ENCODE results near the gene GRAMD2B.

GRAMD2B gene

DNA sequence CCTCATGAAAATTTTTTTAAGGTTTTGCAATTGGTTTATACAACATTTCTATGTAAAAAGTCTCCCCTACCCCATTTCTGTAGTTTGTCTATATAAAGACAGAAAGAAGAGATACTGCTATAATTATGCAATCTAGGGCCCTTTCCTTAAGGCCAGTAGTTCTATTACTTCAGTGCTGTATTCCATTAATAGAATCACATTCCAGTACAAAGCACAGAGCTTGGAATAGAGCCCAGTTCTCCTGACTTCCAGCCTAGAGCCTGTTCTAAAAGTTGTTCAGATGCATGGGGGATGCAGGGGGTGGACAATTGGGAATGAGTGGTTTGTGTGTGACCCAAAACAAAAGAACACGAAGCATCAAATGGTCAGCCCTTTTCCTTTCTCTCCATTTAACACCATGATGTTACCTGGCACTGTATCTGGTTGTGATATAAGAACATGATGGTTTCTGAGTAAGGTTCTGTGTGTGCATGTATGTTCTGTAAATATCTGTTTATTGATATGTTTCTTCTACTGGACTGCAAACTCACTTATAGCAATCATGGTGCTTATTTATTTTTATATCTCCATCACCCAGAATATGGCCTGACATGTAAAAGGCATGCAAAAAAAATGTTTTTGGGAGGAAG, 8.2 kb upstream of the GRAMD2B start:
- no peak overlapping the region for H3K27ac ChIP-seq (ENCODE audit: low read length)
- no peaks in the 10 kb centered on the region for H3K4me1 ChIP-seq (ENCODE audit: control insufficient read depth, low read depth, low read length)
- H3K4me3 ChIP-seq (ENCODE audit: low read length) = no peak overlapping the region

GRCh38 chr5:126415789-126416188, 7.4 kb upstream of the GRAMD2B start:
- Histone ChIP-seq H3K9me3 (ENCODE audit: control insufficient read depth, low read depth, low read length) (no peaks in the 10 kb centered on the region), H3K9ac (ENCODE audit: low read length) (no peak overlapping the region)

More for the DNA sequence above, 8.2 kb upstream of the GRAMD2B start:
- H3K9ac ChIP-seq (ENCODE audit: low read length) = no peak overlapping the region
- H3K36me3 ChIP-seq (ENCODE audit: control insufficient read depth, low read depth, low read length) = no peaks in the 10 kb centered on the region
- H3K27me3 ChIP-seq (ENCODE audit: control insufficient read depth, insufficient read depth, low read length) = no peaks in the 10 kb centered on the region
- H3K9me3 ChIP-seq (ENCODE audit: control insufficient read depth, low read depth, low read length) = no peaks in the 10 kb centered on the region

DNA sequence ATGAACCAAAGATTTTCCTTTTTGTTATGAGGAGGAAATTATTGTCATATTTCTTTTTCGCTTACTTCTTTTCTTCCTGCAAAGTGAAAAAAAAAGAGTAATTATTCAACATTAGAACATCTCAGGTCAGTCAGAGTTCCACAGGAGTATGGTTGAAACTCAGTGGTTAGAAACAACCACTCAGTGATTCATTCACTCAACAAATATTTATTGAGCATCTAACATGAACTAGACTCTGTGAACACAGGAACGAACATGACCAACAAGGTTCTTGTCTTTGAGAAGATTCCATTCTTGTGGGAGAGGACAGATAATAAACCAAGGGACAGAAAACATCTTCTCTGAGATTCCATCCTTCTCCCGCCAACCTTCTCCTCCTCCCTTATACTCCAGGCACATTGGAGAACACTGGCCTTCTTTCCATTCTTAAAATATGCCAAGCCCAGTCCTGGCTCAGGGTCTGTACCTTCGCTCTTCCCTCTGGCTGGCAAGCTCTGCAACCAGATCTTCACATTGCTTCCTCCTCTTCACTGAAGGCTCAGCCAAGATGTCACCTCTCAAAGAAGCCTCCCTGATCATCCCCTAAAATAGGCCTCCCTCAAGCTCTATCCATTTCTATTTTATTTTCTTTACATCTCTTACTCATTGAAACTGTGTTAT, 6.8 kb upstream of the GRAMD2B start:
- Histone ChIP-seq H3K9me3 (ENCODE audit: control insufficient read depth, low read depth, low read length) (no peaks in the 10 kb centered on the region), H3K36me3 (ENCODE audit: control insufficient read depth, low read depth, low read length) (no peaks in the 10 kb centered on the region), H3K27ac (ENCODE audit: low read length) (no peak overlapping the region), H3K9ac (ENCODE audit: low read length) (no peak overlapping the region), H3K4me3 (ENCODE audit: low read length) (no peak overlapping the region), H3K4me1 (ENCODE audit: control insufficient read depth, low read depth, low read length) (no peaks in the 10 kb centered on the region), H3K27me3 (ENCODE audit: control insufficient read depth, insufficient read depth, low read length) (no peaks in the 10 kb centered on the region)

More at GRCh38 chr5:126415789-126416188, 7.4 kb upstream of the GRAMD2B start:
- Histone ChIP-seq H3K4me1 (ENCODE audit: control insufficient read depth, low read depth, low read length) (no peaks in the 10 kb centered on the region), H3K27ac (ENCODE audit: low read length) (no peak overlapping the region), H3K4me3 (ENCODE audit: low read length) (no peak overlapping the region), H3K36me3 (ENCODE audit: control insufficient read depth, low read depth, low read length) (no peaks in the 10 kb centered on the region), H3K27me3 (ENCODE audit: control insufficient read depth, insufficient read depth, low read length) (no peaks in the 10 kb centered on the region)

DNA sequence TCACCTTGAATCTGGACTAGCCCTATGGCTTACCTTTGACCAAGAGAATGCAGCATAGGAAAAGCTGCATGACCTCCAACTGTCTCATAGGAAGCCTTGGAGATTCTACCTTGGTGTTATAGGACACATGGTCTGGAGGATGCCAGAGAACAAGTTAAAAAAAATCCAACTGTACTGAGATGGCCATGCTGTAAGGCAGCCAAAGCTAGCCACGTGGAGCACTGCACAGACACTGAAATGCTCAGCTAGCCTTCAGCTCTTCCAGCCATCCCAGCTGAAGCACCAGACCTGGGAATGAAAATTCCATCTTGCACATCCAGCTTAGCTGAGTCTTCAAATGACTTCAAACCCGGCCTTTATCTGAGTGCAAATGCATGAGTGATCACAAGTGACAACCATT, 6.0 kb upstream of the GRAMD2B start:
- Histone ChIP-seq H3K27ac (ENCODE audit: low read length) (no peak overlapping the region), H3K9ac (ENCODE audit: low read length) (no peak overlapping the region), H3K4me3 (ENCODE audit: low read length) (no peak overlapping the region), H3K36me3 (ENCODE audit: control insufficient read depth, low read depth, low read length) (no peaks in the 10 kb centered on the region), H3K27me3 (ENCODE audit: control insufficient read depth, insufficient read depth, low read length) (no peaks in the 10 kb centered on the region), H3K4me1 (ENCODE audit: control insufficient read depth, low read depth, low read length) (no peaks in the 10 kb centered on the region), H3K9me3 (ENCODE audit: control insufficient read depth, low read depth, low read length) (no peaks in the 10 kb centered on the region)

DNA sequence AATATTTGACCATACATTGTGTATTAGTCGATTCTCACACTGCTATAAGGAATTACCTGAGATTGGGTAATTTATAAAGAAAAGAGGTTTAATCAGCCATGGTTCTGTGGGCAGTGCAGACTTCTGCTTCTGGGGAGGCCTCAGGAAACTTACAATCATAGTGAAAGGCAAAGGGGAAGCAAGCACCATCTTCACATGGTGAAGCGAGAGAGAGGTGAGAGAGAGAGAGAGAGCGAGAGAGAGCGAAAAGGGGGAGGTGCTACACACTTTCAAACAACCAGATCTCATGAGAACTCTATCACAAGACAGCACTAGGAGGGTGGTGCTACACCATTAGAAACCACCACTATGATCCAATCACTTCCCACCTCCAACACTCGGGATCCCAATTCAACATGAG, 4.1 kb upstream of the GRAMD2B start:
- no peaks in the 10 kb centered on the region for H3K9me3 ChIP-seq (ENCODE audit: control insufficient read depth, low read depth, low read length)
- no peak overlapping the region for H3K4me3 ChIP-seq (ENCODE audit: low read length)
- H3K27me3 ChIP-seq (ENCODE audit: control insufficient read depth, insufficient read depth, low read length) = no peaks in the 10 kb centered on the region
- H3K9ac ChIP-seq (ENCODE audit: low read length) = no peak overlapping the region
- H3K36me3 ChIP-seq (ENCODE audit: control insufficient read depth, low read depth, low read length) = no peaks in the 10 kb centered on the region
- H3K4me1 ChIP-seq (ENCODE audit: control insufficient read depth, low read depth, low read length) = peaks cover 6% of the 10 kb centered on the region
- no peak overlapping the region for H3K27ac ChIP-seq (ENCODE audit: low read length)

DNA sequence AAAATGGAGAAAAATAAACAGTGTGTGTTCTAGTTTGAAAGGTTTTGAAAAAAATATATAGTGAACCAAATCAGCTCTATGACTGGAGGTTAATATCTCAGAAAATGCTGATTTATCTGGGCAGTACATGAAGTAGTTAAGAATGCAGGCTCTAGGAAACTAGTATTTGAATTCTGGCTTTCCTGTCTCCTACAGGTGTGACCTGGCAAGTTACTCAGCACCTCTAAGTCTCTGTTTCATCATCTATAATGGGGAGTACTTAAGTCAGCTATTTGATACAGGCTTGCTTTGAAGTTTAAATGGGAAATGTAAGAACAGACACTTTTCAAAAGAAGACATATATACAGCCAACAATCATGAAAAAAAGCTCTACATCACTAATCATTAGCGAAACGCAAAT, 5.2 kb downstream of the GRAMD2B start:
- H3K27me3 ChIP-seq (ENCODE audit: control insufficient read depth, insufficient read depth, low read length) = no peaks in the 10 kb centered on the region
- H3K4me3 ChIP-seq (ENCODE audit: low read length) = no peak overlapping the region
- H3K4me1 ChIP-seq (ENCODE audit: control insufficient read depth, low read depth, low read length) = peaks cover 5% of the 10 kb centered on the region
- H3K9ac ChIP-seq (ENCODE audit: low read length) = no peak overlapping the region
- H3K36me3 ChIP-seq (ENCODE audit: control insufficient read depth, low read depth, low read length) = peaks cover 3% of the 10 kb centered on the region
- H3K27ac ChIP-seq (ENCODE audit: low read length) = no peak overlapping the region
- H3K9me3 ChIP-seq (ENCODE audit: control insufficient read depth, low read depth, low read length) = no peaks in the 10 kb centered on the region

DNA sequence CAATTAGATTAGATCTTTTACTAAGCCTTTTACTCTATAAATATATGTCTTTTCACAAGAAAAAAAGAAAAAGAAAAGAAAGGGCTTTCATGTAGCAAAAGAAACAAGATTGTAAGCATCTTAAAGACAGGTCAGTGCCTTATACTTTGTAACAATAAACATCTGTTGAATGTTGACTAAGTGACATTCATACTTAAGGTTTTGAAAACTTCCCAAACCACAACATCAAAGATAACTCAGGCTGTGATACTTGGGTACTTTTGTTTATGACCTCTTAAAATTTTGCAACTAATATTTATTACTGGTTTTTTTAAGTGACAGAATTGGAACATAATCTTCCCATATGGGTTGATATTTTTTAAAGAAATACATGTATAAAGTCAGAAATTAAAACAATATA, 7.4 kb downstream of the GRAMD2B start:
- Histone ChIP-seq H3K27ac (ENCODE audit: low read length) (no peak overlapping the region), H3K9me3 (ENCODE audit: control insufficient read depth, low read depth, low read length) (no peaks in the 10 kb centered on the region), H3K9ac (ENCODE audit: low read length) (no peak overlapping the region), H3K36me3 (ENCODE audit: control insufficient read depth, low read depth, low read length) (peaks cover 3% of the 10 kb centered on the region), H3K27me3 (ENCODE audit: control insufficient read depth, insufficient read depth, low read length) (no peaks in the 10 kb centered on the region), H3K4me3 (ENCODE audit: low read length) (no peak overlapping the region), H3K4me1 (ENCODE audit: control insufficient read depth, low read depth, low read length) (no peaks in the 10 kb centered on the region)

- Histone ChIP-seq H3K4me1 (ENCODE audit: control insufficient read depth, low read depth, low read length) (no peaks in the 10 kb centered on the region), H3K27me3 (ENCODE audit: control insufficient read depth, insufficient read depth, low read length) (no peaks in the 10 kb centered on the region), H3K27ac (ENCODE audit: low read length) (no peak overlapping the region), H3K9ac (ENCODE audit: low read length) (no peak overlapping the region), H3K4me3 (ENCODE audit: low read length) (no peak overlapping the region), H3K9me3 (ENCODE audit: control insufficient read depth, low read depth, low read length) (no peaks in the 10 kb centered on the region), H3K36me3 (ENCODE audit: control insufficient read depth, low read depth, low read length) (peaks cover 1% of the 10 kb centered on the region)
These were observed 10.5 kb downstream of the GRAMD2B start for GRCh38 chr5:126433701-126434100.

DNA sequence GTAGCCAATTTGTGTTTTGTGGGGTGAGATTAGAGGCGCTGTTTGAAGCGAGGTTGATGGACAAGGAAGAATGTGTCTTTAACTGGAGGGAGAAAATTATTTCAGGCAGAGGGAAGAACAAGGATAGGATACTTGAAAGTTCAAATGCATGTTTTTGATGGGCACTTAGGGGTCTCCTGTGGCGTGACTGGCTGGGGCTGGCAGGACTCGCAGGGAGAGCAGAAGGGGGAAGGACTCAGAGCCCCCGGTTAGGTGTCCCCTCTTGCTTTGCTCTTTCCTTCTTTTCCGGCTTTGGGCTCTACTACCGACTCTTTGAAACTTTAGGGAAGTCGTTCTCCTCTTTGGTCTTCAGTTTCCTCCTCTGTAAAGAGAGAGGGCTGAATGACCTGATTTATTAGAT, 12.1 kb downstream of the GRAMD2B start:
- no peaks in the 10 kb centered on the region for H3K4me1 ChIP-seq (ENCODE audit: control insufficient read depth, low read depth, low read length)
- H3K27me3 ChIP-seq (ENCODE audit: control insufficient read depth, insufficient read depth, low read length) = no peaks in the 10 kb centered on the region
- no peak overlapping the region for H3K4me3 ChIP-seq (ENCODE audit: low read length)
- no peak overlapping the region for H3K27ac ChIP-seq (ENCODE audit: low read length)
- H3K36me3 ChIP-seq (ENCODE audit: control insufficient read depth, low read depth, low read length) = no peaks in the 10 kb centered on the region
- H3K9ac ChIP-seq (ENCODE audit: low read length) = no peak overlapping the region
- no peaks in the 10 kb centered on the region for H3K9me3 ChIP-seq (ENCODE audit: control insufficient read depth, low read depth, low read length)

- no peak overlapping the region for H3K4me3 ChIP-seq (ENCODE audit: low read length)
- no peaks in the 10 kb centered on the region for H3K9me3 ChIP-seq (ENCODE audit: control insufficient read depth, low read depth, low read length)
- H3K27me3 ChIP-seq (ENCODE audit: control insufficient read depth, insufficient read depth, low read length) = no peaks in the 10 kb centered on the region
- H3K9ac ChIP-seq (ENCODE audit: low read length) = no peak overlapping the region
- no peaks in the 10 kb centered on the region for H3K4me1 ChIP-seq (ENCODE audit: control insufficient read depth, low read depth, low read length)
- no peak overlapping the region for H3K27ac ChIP-seq (ENCODE audit: low read length)
- no peaks in the 10 kb centered on the region for H3K36me3 ChIP-seq (ENCODE audit: control insufficient read depth, low read depth, low read length)
These were observed 12.5 kb downstream of the GRAMD2B start for GRCh38 chr5:126435714-126436113.

DNA sequence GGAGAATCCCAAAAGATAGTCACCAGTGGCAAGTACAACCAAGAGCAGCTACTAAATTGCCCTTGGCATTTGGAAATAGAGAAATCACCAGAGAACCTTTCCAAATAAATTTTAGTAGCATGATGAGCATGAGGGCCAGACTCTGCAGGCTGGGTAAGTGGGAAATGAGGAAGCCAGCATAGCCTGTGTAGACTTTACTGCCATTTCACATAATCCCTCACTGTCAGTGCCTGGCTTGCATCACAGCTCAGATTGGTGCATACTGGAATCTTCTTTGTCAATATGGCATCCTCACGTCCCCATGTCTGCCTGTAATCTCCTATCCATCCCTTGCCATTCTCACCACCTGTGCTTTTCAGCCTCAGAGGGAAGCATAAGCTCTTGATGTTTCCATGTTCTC, 14.5 kb downstream of the GRAMD2B start:
- Histone ChIP-seq H3K27me3 (ENCODE audit: control insufficient read depth, insufficient read depth, low read length) (no peaks in the 10 kb centered on the region), H3K9ac (ENCODE audit: low read length) (no peak overlapping the region), H3K4me1 (ENCODE audit: control insufficient read depth, low read depth, low read length) (no peaks in the 10 kb centered on the region), H3K27ac (ENCODE audit: low read length) (no peak overlapping the region), H3K4me3 (ENCODE audit: low read length) (no peak overlapping the region), H3K36me3 (ENCODE audit: control insufficient read depth, low read depth, low read length) (no peaks in the 10 kb centered on the region), H3K9me3 (ENCODE audit: control insufficient read depth, low read depth, low read length) (no peaks in the 10 kb centered on the region)

DNA sequence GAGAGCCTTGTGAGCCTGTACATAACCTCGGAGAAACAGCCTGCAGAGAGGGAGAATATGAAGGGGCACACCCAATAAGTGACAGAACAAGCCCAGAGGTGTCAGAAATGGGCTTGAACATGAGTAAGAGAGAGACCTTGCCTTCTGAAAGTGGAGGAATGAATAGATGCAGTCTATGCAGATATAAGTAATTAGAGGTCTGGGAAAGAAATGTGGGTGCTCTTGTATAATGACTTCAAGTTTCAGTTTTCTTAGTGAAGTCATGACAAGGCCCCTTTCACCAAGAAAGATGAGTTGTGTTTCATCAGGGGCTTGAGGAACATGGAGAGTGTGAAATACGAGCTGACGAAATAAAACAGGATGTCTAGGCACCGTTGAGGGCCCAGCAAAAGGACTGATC, 15.1 kb downstream of the GRAMD2B start:
- Histone ChIP-seq H3K27me3 (ENCODE audit: control insufficient read depth, insufficient read depth, low read length) (no peaks in the 10 kb centered on the region), H3K4me3 (ENCODE audit: low read length) (no peak overlapping the region), H3K9ac (ENCODE audit: low read length) (no peak overlapping the region), H3K4me1 (ENCODE audit: control insufficient read depth, low read depth, low read length) (peaks cover 3% of the 10 kb centered on the region), H3K27ac (ENCODE audit: low read length) (no peak overlapping the region), H3K36me3 (ENCODE audit: control insufficient read depth, low read depth, low read length) (no peaks in the 10 kb centered on the region), H3K9me3 (ENCODE audit: control insufficient read depth, low read depth, low read length) (no peaks in the 10 kb centered on the region)

All from iPS-18a (cell line).